ENCODE data around the gene CFAP99. TPM values are rescaled to one million over a fixed set of nuclear protein-coding genes. Genes with fewer than 3 reads are reported as not detected.

CFAP99 gene
- total and polyA plus RNA-seq, 9 of the 15 experiments (the other 6 are each of a cell fraction or from before 2014, with no cell fraction given): 0.07 to 0.18 (median 0.09) TPM; not detected in 6

DNA sequence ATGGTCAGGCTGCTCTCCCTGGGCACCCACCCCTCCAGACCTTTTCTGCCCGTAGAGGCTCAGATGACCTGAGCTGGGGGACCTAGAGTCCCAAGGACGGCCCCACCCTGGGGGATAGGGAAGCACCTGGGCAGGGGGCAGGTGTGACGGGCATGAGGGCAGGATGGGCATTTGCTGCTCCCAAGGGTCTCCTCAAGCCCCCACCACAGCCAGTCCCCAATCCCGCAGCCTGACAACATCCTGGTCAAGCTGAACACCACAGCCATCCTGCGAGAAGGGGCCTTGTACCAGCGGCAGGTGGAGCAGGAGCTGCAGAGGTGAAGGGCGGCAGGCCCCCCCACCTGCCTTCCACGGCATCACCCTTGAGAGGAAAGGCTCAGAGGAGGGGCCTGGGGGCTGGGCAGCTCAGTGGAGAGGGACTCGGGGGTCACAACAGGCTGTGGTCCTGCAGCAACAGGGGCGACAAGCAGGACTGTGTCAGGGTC, 32.3 kb downstream of the CFAP99 start:
- Histone ChIP-seq H3K4me2 (ENCODE audit: insufficient read depth, low read length) (no peak overlapping the region), H3K27me3 (ENCODE audit: control insufficient read depth in 2 of 2, insufficient read depth in 2 of 2, low read length in 2 of 2) (peaks cover 20 to 48% of the 10 kb centered on the region in 2 experiments; a peak in 4 of 5 replicates), H3K36me3 (ENCODE audit: control insufficient read depth, insufficient read depth, low read length) (no peaks in the 10 kb centered on the region), H4K20me1 (replicated peaks; ENCODE audit: control insufficient read depth, insufficient read depth, low read length) (peaks cover 8% of the 10 kb centered on the region; the same call in 1 of the 2 replicates), H3K9me3 (replicated peaks; ENCODE audit: control insufficient read depth, insufficient read depth, low read depth, low read length) (no peaks in the 10 kb centered on the region), H3K9me1 (ENCODE audit: control insufficient read depth, insufficient read depth, low read length) (no peaks in the 10 kb centered on the region), H3K9ac (ENCODE audit: insufficient read depth in 1 of 2, low read depth in 2 of 2, low read length in 2 of 2) (peak overlapping the region in 1 of 2 experiments; percentile 45; a peak in 2 of 4 replicates), H2AFZ (ENCODE audit: low read depth, low read length) (no peak overlapping the region), H3K4me3 (no peak overlapping the region), H3K79me2 (ENCODE audit: control insufficient read depth, insufficient read depth, low read length) (no peaks in the 10 kb centered on the region), H3K4me1 (replicated peaks in 1 of 2; ENCODE audit: control insufficient read depth in 2 of 2, insufficient read depth in 2 of 2, low read length in 2 of 2) (peaks cover 0 to 28% of the 10 kb centered on the region in 2 experiments; a peak in 2 of 5 replicates), H3K27ac (ENCODE audit: extremely low read depth, low read depth, low read length) (no peak overlapping the region)
- POLR2A ChIA-PET: interaction anchor here (0.6 to 1.0 kb wide), 3 partner anchors 15 to 337 kb away, joined by 3 to 4 read pairs (median 3); no protein-coding TSS in a partner anchor
- FAIRE-seq (no peak), DNase-seq (ENCODE audit: extremely low read depth in 1 of 4, low spot score in 3 of 4) (no peak), ATAC-seq (no peak)
- intact Hi-C loops (cut with micrococcal nuclease) (no loop called here), in situ Hi-C loops (cut with MboI) (no loop called here)
- CTCF ChIA-PET (ENCODE audit: low intra/inter-chr PET ratio): interaction anchor here (0.6 kb wide), 1 partner anchor 15 kb away, joined by 3 read pairs; no protein-coding TSS in a partner anchor
- 8% methylated on average over 10 of the region's 10 CpGs for WGBS (ENCODE audit: insufficient coverage, low coverage, missing lambda C conversion rate)
- BruUV-seq (replicated peaks): no TSS peak
- TF ChIP-seq TCFL5 (CRISPR knock-in tag; conservative IDR thresholded peaks at IDR 0.05) (no peak), PYGO2 (tag; IDR thresholded peaks at IDR 0.05) (no peak), KLF6 (CRISPR knock-in tag; IDR thresholded peaks at IDR 0.05; ENCODE audit: borderline replicate concordance) (no peak), ZNF830 (CRISPR knock-in tag; IDR thresholded peaks at IDR 0.05) (no peak), ZNF699 (CRISPR knock-in tag; IDR thresholded peaks at IDR 0.05; ENCODE audit: insufficient replicate concordance) (no peak), JUN (IDR thresholded peaks at IDR 0.05; ENCODE audit: borderline replicate concordance, low read depth, low read length) (no peak), JUN (CRISPR knock-in tag; IDR thresholded peaks at IDR 0.05; ENCODE audit: borderline replicate concordance) (no peak), ZNF143 (CRISPR knock-in tag; IDR thresholded peaks at IDR 0.05) (no peak), MECOM (CRISPR knock-in tag; IDR thresholded peaks at IDR 0.05) (no peak), ZNF561 (CRISPR knock-in tag; conservative IDR thresholded peaks at IDR 0.05) (no peak), ZFP36 (IDR thresholded peaks at IDR 0.05; ENCODE audit: low read depth, low read length, partially characterized antibody) (no peak)
- TF ChIP-seq, protein P1, sequence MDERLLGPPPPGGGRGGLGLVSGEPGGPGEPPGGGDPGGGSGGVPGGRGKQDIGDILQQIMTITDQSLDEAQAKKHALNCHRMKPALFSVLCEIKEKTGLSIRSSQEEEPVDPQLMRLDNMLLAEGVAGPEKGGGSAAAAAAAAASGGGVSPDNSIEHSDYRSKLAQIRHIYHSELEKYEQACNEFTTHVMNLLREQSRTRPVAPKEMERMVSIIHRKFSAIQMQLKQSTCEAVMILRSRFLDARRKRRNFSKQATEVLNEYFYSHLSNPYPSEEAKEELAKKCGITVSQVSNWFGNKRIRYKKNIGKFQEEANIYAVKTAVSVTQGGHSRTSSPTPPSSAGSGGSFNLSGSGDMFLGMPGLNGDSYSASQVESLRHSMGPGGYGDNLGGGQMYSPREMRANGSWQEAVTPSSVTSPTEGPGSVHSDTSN (CRISPR knock-in tag; IDR thresholded peaks at IDR 0.05; ENCODE audit: low read depth): no peak
- TF ChIP-seq, protein P1 (tag; conservative IDR thresholded peaks at IDR 0.05; ENCODE audit: low read depth): no peak
- TF ChIP-seq, protein P2, sequence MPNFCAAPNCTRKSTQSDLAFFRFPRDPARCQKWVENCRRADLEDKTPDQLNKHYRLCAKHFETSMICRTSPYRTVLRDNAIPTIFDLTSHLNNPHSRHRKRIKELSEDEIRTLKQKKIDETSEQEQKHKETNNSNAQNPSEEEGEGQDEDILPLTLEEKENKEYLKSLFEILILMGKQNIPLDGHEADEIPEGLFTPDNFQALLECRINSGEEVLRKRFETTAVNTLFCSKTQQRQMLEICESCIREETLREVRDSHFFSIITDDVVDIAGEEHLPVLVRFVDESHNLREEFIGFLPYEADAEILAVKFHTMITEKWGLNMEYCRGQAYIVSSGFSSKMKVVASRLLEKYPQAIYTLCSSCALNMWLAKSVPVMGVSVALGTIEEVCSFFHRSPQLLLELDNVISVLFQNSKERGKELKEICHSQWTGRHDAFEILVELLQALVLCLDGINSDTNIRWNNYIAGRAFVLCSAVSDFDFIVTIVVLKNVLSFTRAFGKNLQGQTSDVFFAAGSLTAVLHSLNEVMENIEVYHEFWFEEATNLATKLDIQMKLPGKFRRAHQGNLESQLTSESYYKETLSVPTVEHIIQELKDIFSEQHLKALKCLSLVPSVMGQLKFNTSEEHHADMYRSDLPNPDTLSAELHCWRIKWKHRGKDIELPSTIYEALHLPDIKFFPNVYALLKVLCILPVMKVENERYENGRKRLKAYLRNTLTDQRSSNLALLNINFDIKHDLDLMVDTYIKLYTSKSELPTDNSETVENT (CRISPR knock-in tag; IDR thresholded peaks at IDR 0.05): no peak
- TF ChIP-seq, protein P3, sequence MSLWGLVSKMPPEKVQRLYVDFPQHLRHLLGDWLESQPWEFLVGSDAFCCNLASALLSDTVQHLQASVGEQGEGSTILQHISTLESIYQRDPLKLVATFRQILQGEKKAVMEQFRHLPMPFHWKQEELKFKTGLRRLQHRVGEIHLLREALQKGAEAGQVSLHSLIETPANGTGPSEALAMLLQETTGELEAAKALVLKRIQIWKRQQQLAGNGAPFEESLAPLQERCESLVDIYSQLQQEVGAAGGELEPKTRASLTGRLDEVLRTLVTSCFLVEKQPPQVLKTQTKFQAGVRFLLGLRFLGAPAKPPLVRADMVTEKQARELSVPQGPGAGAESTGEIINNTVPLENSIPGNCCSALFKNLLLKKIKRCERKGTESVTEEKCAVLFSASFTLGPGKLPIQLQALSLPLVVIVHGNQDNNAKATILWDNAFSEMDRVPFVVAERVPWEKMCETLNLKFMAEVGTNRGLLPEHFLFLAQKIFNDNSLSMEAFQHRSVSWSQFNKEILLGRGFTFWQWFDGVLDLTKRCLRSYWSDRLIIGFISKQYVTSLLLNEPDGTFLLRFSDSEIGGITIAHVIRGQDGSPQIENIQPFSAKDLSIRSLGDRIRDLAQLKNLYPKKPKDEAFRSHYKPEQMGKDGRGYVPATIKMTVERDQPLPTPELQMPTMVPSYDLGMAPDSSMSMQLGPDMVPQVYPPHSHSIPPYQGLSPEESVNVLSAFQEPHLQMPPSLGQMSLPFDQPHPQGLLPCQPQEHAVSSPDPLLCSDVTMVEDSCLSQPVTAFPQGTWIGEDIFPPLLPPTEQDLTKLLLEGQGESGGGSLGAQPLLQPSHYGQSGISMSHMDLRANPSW (CRISPR knock-in tag; IDR thresholded peaks at IDR 0.05): no peak

All from K562 (cell line).